ENCODE measurements around the gene ZBTB38.
A peak's percentile ranks its signal among the peaks of the same experiment; 100 is the strongest.

Gene ZBTB38

DNA sequence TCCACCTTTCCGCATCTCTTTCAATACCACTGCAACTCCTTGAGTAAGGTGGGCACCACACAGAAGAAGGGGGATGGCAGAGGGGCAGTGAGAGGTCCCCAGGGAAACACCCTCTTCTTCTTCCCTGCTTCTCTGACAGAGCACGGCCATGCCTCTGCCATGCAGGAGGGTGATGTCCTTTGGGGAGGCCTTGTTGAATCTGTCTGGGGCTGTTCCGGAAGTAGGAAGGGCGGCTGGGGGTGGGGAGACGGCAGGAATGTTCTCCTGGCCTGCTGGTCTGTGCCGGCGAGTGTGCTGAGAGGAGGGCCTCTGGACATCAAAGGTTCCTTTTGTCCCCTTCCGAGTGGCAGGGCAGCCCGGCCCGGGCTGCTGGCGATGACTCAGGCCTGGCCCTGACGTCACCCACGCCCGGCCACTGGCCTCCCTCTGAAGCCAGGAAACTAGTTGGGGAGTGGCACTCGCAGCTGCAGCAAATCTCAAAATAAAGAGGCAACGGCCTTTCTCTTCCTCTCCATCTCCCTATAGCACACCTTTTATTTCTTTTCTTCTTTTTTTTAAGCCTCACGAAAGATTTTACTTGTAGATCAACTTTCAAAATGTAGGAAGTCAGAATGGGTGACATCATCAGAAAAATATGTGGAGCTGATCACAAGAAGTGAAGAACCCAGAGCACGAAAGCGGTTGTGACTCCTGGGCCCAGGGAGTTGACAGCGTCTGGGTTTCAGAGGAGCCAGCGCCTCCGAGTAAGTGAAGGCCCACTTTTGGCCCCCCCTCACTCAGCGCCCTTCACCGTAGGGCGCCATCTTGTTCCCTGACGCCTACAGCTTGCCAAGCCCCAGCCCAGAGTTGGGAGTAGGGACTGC lies at the start of gene ZBTB38:
TSS of gene ZBTB38 (plus strand) at position 443 of the 863 bp plus-strand sequence. CDS start 73,885 bp downstream, outside the sequence.
- peaks cover 25 to 48% of the 10 kb centered on the region in 2 donors for H3K4me1 Mint-ChIP-seq
- ATAC-seq (replicated peaks) (no peak), DNase-seq (no peak)
- peaks cover 0 to 2% of the 10 kb centered on the region in 2 donors for H3K9me3 Mint-ChIP-seq
- H3K4me3 Mint-ChIP-seq, result peak within 1 kb of the TSS in 1 of 2 donors; percentile 59
- peaks cover 0 to 4% of the 10 kb centered on the region in 2 donors for H3K27me3 Mint-ChIP-seq
- peaks cover 2 to 7% of the 10 kb centered on the region in 2 donors for H3K36me3 Mint-ChIP-seq
- peak within 1 kb of the TSS; percentile 88 for H3K27ac Mint-ChIP-seq

GRCh38 chr3:141320399-141321108 lies 47.8 kb upstream of the ZBTB38 start:
- peak in 1 of 2 donors; percentile 47 for ATAC-seq (replicated peaks)
- no peak overlapping the region for H3K4me3 Mint-ChIP-seq
- DNase-seq, result no peak
- peak overlapping the region; percentile 72 for H3K27ac Mint-ChIP-seq
- H3K27me3 Mint-ChIP-seq, result no peaks in the 10 kb centered on the region
- H3K36me3 Mint-ChIP-seq, result peaks cover 14 to 22% of the 10 kb centered on the region in 2 donors
- peaks cover 11 to 21% of the 10 kb centered on the region in 2 donors for H3K4me1 Mint-ChIP-seq
- H3K9me3 Mint-ChIP-seq, result peaks cover 11 to 15% of the 10 kb centered on the region in 2 donors

DNA sequence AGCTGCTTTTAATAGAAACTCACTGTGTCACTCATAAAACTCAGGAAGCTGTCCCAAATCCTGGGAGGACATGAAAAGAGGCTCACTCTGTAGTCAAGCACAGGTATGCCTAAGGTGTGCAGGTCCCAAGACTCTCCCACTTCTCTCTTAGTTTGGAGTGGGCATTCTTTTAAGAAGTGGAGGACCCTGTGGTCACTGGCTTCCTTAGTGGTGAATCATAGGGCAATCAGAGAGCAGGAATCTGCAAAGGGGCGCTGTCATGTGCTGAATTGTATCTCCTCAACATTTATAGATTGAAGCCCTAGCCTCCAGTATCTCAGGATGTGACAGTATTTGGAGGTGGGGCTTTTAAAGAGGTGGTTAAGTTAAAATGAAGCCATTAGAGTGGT lies 47.2 kb upstream of the ZBTB38 start:
- H3K27ac Mint-ChIP-seq, result no peak overlapping the region
- H3K4me1 Mint-ChIP-seq, result peaks cover 12 to 21% of the 10 kb centered on the region in 2 donors
- H3K9me3 Mint-ChIP-seq, result peaks cover 11 to 15% of the 10 kb centered on the region in 2 donors
- H3K36me3 Mint-ChIP-seq, result peaks cover 14 to 22% of the 10 kb centered on the region in 2 donors
- no peak overlapping the region for H3K4me3 Mint-ChIP-seq
- no peaks in the 10 kb centered on the region for H3K27me3 Mint-ChIP-seq
- no peak for ATAC-seq (replicated peaks)
- DNase-seq, result no peak

GRCh38 chr3:141323936-141324704 lies 44.2 kb upstream of the ZBTB38 start:
- Mint-ChIP-seq H3K4me1 (peaks cover 26 to 33% of the 10 kb centered on the region in 2 donors), H3K36me3 (peaks cover 12 to 18% of the 10 kb centered on the region in 2 donors), H3K4me3 (no peak overlapping the region), H3K9me3 (peaks cover 11 to 17% of the 10 kb centered on the region in 2 donors), H3K27ac (no peak overlapping the region), H3K27me3 (peaks cover 0 to 6% of the 10 kb centered on the region in 2 donors)
- DNase-seq (no peak), ATAC-seq (replicated peaks) (no peak)

- H3K27me3 Mint-ChIP-seq, result peaks cover 0 to 6% of the 10 kb centered on the region in 2 donors
- peaks cover 25 to 26% of the 10 kb centered on the region in 2 donors for H3K4me1 Mint-ChIP-seq
- H3K4me3 Mint-ChIP-seq, result no peak overlapping the region
- peaks cover 0 to 3% of the 10 kb centered on the region in 2 donors for H3K36me3 Mint-ChIP-seq
- no peak overlapping the region for H3K27ac Mint-ChIP-seq
- peaks cover 2 to 3% of the 10 kb centered on the region in 2 donors for H3K9me3 Mint-ChIP-seq
- DNase-seq, result no peak
- ATAC-seq (replicated peaks), result no peak
Observed at GRCh38 chr3:141326123-141326522, 42.2 kb upstream of the ZBTB38 start.

DNA sequence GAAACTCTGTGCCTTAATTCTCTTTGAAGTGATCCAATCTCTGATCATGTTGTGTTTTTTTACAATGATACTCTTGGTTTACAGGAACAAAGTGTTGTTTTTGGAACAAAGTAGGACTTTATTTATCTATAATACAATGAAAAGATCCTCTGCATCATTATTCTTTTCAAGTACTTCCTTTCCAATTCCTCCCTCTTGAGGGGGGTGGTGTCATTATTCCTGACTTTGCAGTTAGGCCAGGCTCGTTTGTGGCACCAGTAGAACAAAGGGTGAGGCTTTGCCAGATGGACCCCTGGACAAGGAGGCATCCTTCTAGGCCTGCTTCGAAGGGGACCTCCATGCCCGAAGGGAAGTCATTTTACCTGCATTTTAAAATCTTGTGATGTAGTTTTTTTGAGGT lies 41.7 kb upstream of the ZBTB38 start:
- no peak for ATAC-seq (replicated peaks)
- peaks cover 0 to 3% of the 10 kb centered on the region in 2 donors for H3K36me3 Mint-ChIP-seq
- peaks cover 2 to 3% of the 10 kb centered on the region in 2 donors for H3K9me3 Mint-ChIP-seq
- peaks cover 27 to 28% of the 10 kb centered on the region in 2 donors for H3K4me1 Mint-ChIP-seq
- no peak overlapping the region for H3K4me3 Mint-ChIP-seq
- no peak overlapping the region for H3K27ac Mint-ChIP-seq
- no peak for DNase-seq
- H3K27me3 Mint-ChIP-seq, result peaks cover 0 to 6% of the 10 kb centered on the region in 2 donors

- Mint-ChIP-seq H3K9me3 (peaks cover 2 to 3% of the 10 kb centered on the region in 2 donors), H3K27me3 (peaks cover 0 to 6% of the 10 kb centered on the region in 2 donors), H3K36me3 (peaks cover 0 to 3% of the 10 kb centered on the region in 2 donors), H3K27ac (peak overlapping the region; percentile 42), H3K4me1 (peaks cover 37 to 38% of the 10 kb centered on the region in 2 donors), H3K4me3 (no peak overlapping the region)
- peak; percentile 49 to 67 for ATAC-seq (replicated peaks)
- peak; percentile 19 for DNase-seq
Observed at GRCh38 chr3:141328286-141329166, 39.8 kb upstream of the ZBTB38 start.

- Mint-ChIP-seq H3K27ac (peak overlapping the region; percentile 15), H3K36me3 (peaks cover 0 to 6% of the 10 kb centered on the region in 2 donors), H3K27me3 (peaks cover 4 to 6% of the 10 kb centered on the region in 2 donors), H3K4me3 (no peak overlapping the region), H3K9me3 (peaks cover 2 to 3% of the 10 kb centered on the region in 2 donors), H3K4me1 (peaks cover 44 to 46% of the 10 kb centered on the region in 2 donors)
- ATAC-seq (replicated peaks), result no peak
- DNase-seq, result no peak
Observed at GRCh38 chr3:141330235-141330634, 38.1 kb upstream of the ZBTB38 start.

- peak; percentile 24 to 44 for ATAC-seq (replicated peaks)
- no peak for DNase-seq
- Mint-ChIP-seq H3K27me3 (peaks cover 4 to 6% of the 10 kb centered on the region in 2 donors), H3K4me1 (peaks cover 48 to 51% of the 10 kb centered on the region in 2 donors), H3K36me3 (peaks cover 0 to 6% of the 10 kb centered on the region in 2 donors), H3K27ac (peak overlapping the region; percentile 15), H3K4me3 (no peak overlapping the region), H3K9me3 (peaks cover 2 to 3% of the 10 kb centered on the region in 2 donors)
Observed at GRCh38 chr3:141330718-141331376, 37.5 kb upstream of the ZBTB38 start.

DNA sequence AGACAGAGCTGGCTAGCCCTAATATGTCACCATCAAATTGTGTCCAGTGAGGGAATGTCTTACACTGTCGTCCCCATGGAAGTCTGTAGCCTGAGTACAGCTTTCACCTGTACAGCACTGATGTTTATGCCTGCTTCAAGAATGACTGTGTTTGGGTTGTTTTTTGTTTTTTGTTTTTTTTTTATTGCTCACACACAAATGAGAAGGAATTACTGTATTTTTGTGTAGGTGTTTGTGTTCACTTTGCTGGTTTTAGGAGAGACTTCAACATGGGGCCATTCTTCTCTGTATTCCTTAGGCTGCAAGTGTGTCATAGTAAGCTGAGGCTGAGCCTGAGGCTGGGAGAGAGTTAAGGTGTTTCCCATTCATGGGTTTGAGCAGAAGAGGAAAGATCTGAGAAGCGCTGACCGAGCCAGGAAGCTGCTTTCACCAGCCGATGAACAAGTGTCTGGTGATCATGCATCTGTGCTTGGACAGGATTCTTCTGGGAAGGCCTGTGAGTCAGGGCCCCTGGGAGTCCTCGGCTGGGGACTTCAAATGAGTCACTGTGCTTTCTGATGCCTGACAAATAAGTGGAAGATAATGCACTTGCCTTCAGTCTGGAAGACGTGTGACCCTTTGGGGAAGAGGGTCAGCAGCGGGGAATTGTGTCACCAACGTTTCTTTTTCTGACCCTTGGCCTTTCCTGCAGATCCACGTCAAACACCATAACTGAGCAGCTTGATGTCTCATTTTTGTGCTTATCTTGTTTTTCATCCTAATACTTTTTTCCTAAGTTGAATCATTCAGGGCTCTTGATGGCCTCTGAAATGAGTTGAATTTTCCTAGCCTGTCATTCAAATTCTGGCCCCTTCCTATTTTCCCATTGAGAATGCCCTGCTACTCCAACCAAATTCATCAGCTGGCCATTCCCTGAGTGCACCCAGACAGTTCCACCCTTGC lies 36.7 kb upstream of the ZBTB38 start:
- Mint-ChIP-seq H3K9me3 (peaks cover 2 to 3% of the 10 kb centered on the region in 2 donors), H3K4me3 (peak overlapping the region; percentile 2 to 25), H3K27me3 (peaks cover 4 to 6% of the 10 kb centered on the region in 2 donors), H3K36me3 (peaks cover 0 to 6% of the 10 kb centered on the region in 2 donors), H3K4me1 (peaks cover 46 to 56% of the 10 kb centered on the region in 2 donors), H3K27ac (peak overlapping the region; percentile 83)
- DNase-seq, result peak; percentile 63
- ATAC-seq (replicated peaks), result peak; percentile 55 to 64

- DNase-seq (no peak), ATAC-seq (replicated peaks) (no peak)
- Mint-ChIP-seq H3K27ac (peak overlapping the region; percentile 59), H3K9me3 (peaks cover 2 to 3% of the 10 kb centered on the region in 2 donors), H3K4me1 (peaks cover 51 to 64% of the 10 kb centered on the region in 2 donors), H3K36me3 (peaks cover 0 to 6% of the 10 kb centered on the region in 2 donors), H3K27me3 (peaks cover 4 to 6% of the 10 kb centered on the region in 2 donors), H3K4me3 (no peak overlapping the region)
Observed at GRCh38 chr3:141332416-141332815, 35.9 kb upstream of the ZBTB38 start.
